HFFc6 (cell line): ENCODE data around the gene NAV2. TPM values are rescaled to one million over a fixed set of nuclear protein-coding genes. Genes with fewer than 3 reads are reported as not detected.
A peak's percentile ranks its signal among the peaks of the same experiment; 100 is the strongest.

Experiments
- DNase-seq: peaks from one replicate; pipeline ENCODE4 v3.0.0-alpha.2; 2018
- H3K27ac Mint-ChIP-seq: 2 replicates; pipeline ENCODE4 v1.8.0; 2020; ENCODE audit warnings: mild to moderate bottlenecking, mixed read lengths
- H3K27me3 Mint-ChIP-seq: 2 replicates; pipeline ENCODE4 v1.8.0; 2021; ENCODE audit warnings: mild to moderate bottlenecking, moderate library complexity, mixed read lengths; ENCODE audit not compliant: insufficient read depth
- H3K36me3 Mint-ChIP-seq: 2 replicates; pipeline ENCODE4 v1.8.0; 2021; ENCODE audit warnings: low read depth, mixed read lengths
- H3K4me1 Mint-ChIP-seq: 2 replicates; pipeline ENCODE4 v1.8.0; 2020; ENCODE audit warnings: low read depth, mixed read lengths
- H3K4me3 Mint-ChIP-seq: 2 replicates; pipeline ENCODE4 v1.8.0; 2020; ENCODE audit warnings: mild to moderate bottlenecking, moderate library complexity, mixed read lengths
- H3K9me3 Mint-ChIP-seq: 2 replicates; pipeline ENCODE4 v1.8.0; 2020; ENCODE audit warnings: mild to moderate bottlenecking, mixed read lengths
- CTCF ChIP-seq: fragments of 200-600 bp; sonication (generic); IDR thresholded peaks from 2 replicates; pipeline ENCODE4 v1.5.0; 2021; ENCODE audit warnings: antibody characterized with exemption, mild to moderate bottlenecking
- total RNA-seq, 6 experiments: library from RNA; stranded (reverse); fragmentation: NEBNext Ultra II Directional; extraction: Animal tissue kit (Norgen Biotek cat#: 25700); gene quantifications; 2 replicates in 1 of 6; 3 replicates in 5 of 6; pipeline ENCODE4 v1.2.3, GENCODE V29; 2021

NAV2 gene
- total RNA-seq, 6 experiments from 2014 or later: 12.4 to 34.9 (median 31.8) TPM

DNA sequence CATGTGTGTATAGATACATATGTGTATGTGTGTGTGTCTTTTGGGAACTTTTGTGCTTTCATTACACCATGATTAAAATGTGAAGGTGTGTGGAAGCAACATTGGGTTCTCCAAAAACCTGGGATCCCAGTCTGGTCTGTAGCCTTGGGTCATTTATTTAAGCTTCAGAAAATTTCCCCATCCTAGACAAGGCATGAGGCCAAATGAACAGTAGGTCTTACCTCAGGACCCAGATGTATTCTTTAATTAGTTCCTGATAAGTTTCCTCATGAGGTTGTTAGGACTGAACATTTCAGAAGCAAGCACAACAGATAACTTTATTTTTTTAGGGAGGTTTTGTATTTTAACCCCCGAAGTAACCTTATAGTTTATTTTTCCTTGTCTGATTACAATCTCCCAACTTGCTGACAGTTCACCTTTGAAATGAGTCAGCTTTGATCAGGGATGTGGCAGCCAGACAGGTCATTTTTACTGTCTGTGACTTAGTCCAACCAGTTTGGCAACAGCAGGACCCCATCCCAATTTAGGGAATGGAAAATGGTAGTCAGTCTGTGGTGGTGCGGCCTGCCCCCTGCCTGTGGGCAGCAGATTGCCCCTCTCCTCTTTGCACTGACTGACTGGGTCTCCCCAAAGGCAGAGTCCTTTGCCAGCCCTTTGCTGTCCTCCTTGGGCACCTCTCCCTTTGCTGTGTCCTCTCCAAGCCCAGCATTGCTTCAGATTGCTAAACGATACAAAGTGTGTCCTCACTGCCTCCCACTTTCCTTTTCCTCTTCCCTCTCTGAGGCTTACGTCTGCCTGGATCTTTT, 88.3 kb downstream of the NAV2 start:
- no peak overlapping the region; the same call in 1 of the 2 replicates for H3K27ac Mint-ChIP-seq
- no peak overlapping the region for H3K4me3 Mint-ChIP-seq
- DNase-seq: no peak

GRCh38 chr11:19802773-19803293, 90.2 kb downstream of the NAV2 start:
- no peak for DNase-seq
- Mint-ChIP-seq H3K27me3 (peaks cover 3% of the 10 kb centered on the region; the same call in 1 of the 2 replicates), H3K36me3 (peaks cover 8% of the 10 kb centered on the region; the same call in 1 of the 2 replicates), H3K9me3 (no peaks in the 10 kb centered on the region), H3K27ac (no peak overlapping the region), H3K4me3 (no peak overlapping the region), H3K4me1 (peaks cover 53% of the 10 kb centered on the region)
- no peak for TF ChIP-seq CTCF

More for the DNA sequence above, 88.3 kb downstream of the NAV2 start:
- H3K27me3 Mint-ChIP-seq: no peaks in the 10 kb centered on the region; the same call in 1 of the 2 replicates
- no peaks in the 10 kb centered on the region for H3K9me3 Mint-ChIP-seq
- peak; percentile 50 for TF ChIP-seq CTCF
- peaks cover 63% of the 10 kb centered on the region for H3K4me1 Mint-ChIP-seq
- H3K36me3 Mint-ChIP-seq: peaks cover 13% of the 10 kb centered on the region; the same call in 1 of the 2 replicates

DNA sequence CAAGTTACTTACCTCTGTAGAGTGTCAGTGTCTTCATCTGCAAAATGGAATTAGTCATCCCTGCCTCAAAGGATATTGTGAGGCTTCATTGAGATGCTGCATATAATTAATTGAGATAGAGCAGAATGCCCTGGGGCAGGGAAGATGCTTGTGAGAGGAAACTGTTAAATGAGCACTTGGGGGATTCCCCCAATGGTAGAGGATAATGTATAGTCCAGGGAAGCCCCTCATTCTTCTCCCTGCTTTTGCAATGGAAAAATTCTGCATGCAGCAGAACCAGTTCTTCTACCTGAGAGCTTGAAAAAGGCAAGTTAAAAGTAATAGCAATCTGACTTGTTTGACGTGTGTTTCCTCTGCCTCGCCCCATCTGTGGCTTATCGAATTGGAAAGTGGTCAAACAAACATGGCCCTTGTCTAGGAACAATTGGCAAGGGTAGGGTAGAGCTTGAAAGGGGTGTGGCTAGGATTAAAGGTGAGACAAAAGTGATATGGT, 90.9 kb downstream of the NAV2 start:
- Mint-ChIP-seq H3K27ac (no peak overlapping the region), H3K4me1 (peaks cover 51% of the 10 kb centered on the region), H3K27me3 (peaks cover 3% of the 10 kb centered on the region; the same call in 1 of the 2 replicates), H3K9me3 (no peaks in the 10 kb centered on the region), H3K4me3 (no peak overlapping the region), H3K36me3 (peaks cover under 1% of the 10 kb centered on the region; the same call in 1 of the 2 replicates)
- DNase-seq: no peak
- no peak for TF ChIP-seq CTCF

DNA sequence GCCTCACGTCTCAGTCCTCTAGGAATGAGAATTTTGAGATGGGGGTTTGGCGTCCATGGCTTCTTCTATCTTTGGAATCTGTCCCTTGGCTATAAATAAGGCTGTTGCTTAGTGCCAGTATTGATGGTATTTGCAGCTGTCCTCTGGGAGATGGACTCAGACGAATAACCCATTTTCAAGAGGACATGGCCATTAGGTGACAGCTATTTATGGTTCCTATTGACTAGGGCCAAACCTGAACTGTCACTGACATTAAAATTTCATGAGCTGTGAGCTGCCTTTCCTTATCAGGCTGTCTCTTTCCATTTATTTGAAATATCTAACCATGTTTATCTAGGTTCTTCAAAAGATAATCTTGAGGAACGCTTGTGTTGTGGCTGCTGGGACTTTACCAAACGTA, 92.7 kb downstream of the NAV2 start:
- no peak for DNase-seq
- Mint-ChIP-seq H3K4me1 (peaks cover 52% of the 10 kb centered on the region), H3K9me3 (no peaks in the 10 kb centered on the region), H3K4me3 (no peak overlapping the region), H3K27ac (no peak overlapping the region), H3K27me3 (peaks cover 3% of the 10 kb centered on the region; the same call in 1 of the 2 replicates), H3K36me3 (no peaks in the 10 kb centered on the region; the same call in 1 of the 2 replicates)
- TF ChIP-seq CTCF: no peak

GRCh38 chr11:19805827-19806226, 93.2 kb downstream of the NAV2 start:
- H3K9me3 Mint-ChIP-seq: no peaks in the 10 kb centered on the region
- no peak overlapping the region for H3K4me3 Mint-ChIP-seq
- peaks cover 3% of the 10 kb centered on the region; the same call in 1 of the 2 replicates for H3K27me3 Mint-ChIP-seq
- H3K27ac Mint-ChIP-seq: no peak overlapping the region
- no peak for DNase-seq
- peaks cover 52% of the 10 kb centered on the region for H3K4me1 Mint-ChIP-seq
- H3K36me3 Mint-ChIP-seq: no peaks in the 10 kb centered on the region; the same call in 1 of the 2 replicates
- TF ChIP-seq CTCF: no peak
